ENCODE measurements around the gene ZNF460.

ZNF460 gene

DNA sequence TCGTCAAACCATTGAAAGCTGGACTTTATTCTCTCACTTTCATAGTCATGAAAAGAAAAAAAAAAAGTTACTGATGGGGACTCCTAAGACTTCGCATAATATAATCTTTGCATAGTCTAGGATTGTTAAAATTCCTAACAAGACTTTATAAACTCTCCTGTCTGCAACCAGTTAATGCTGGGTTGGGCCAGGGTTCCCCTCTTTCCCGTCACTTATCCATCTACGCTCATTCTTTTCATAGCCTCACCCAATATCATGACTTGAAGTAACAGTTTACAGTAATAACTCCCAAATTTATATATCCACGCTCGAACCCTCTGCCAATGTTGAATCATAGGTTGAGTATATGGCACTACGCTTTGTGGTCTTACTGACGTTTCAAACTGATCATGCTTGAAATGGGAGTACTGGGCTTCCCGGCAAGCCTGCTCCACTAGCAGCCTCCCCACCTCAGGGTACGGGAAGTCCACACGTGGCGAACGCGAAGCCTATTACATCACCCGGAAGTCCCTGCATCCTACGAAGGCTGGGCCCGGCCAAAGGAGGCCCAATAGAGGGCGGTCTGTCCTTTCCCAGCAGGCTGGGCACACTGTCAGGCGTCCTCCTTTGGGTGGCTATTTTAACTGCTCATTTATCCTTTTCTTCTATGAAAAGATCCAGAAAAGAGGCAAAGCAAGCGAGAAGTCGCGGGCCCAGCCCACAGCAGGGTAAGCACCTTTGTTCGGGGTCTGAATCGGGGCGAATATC, 694 bp upstream of the ZNF460 start:
- H3K4me3 ChIP-seq (ENCODE audit: low read depth, low read length): peak overlapping the region; percentile 87
- DNase-seq (ENCODE audit: low read depth): peak; percentile 94
- TF ChIP-seq, protein P1, sequence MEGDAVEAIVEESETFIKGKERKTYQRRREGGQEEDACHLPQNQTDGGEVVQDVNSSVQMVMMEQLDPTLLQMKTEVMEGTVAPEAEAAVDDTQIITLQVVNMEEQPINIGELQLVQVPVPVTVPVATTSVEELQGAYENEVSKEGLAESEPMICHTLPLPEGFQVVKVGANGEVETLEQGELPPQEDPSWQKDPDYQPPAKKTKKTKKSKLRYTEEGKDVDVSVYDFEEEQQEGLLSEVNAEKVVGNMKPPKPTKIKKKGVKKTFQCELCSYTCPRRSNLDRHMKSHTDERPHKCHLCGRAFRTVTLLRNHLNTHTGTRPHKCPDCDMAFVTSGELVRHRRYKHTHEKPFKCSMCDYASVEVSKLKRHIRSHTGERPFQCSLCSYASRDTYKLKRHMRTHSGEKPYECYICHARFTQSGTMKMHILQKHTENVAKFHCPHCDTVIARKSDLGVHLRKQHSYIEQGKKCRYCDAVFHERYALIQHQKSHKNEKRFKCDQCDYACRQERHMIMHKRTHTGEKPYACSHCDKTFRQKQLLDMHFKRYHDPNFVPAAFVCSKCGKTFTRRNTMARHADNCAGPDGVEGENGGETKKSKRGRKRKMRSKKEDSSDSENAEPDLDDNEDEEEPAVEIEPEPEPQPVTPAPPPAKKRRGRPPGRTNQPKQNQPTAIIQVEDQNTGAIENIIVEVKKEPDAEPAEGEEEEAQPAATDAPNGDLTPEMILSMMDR (IDR thresholded peaks at IDR 0.05; ENCODE audit: control insufficient read depth, extremely low read depth, insufficient read depth): peak; percentile 54

GRCh38 chr19:57280962-57281400, 696 bp downstream of the ZNF460 start:
- no peak for DNase-seq (ENCODE audit: low read depth)
- peak overlapping the region; percentile 87 for H3K4me3 ChIP-seq (ENCODE audit: low read depth, low read length)
- TF ChIP-seq, protein P1 (IDR thresholded peaks at IDR 0.05; ENCODE audit: control insufficient read depth, extremely low read depth, insufficient read depth): no peak

- DNase-seq (ENCODE audit: low read depth): no peak
- H3K4me3 ChIP-seq (ENCODE audit: low read depth, low read length): peak overlapping the region; percentile 87
- TF ChIP-seq, protein P1 (IDR thresholded peaks at IDR 0.05; ENCODE audit: control insufficient read depth, extremely low read depth, insufficient read depth): no peak
These were observed 1.8 kb downstream of the ZNF460 start for GRCh38 chr19:57282011-57282643.

DNA sequence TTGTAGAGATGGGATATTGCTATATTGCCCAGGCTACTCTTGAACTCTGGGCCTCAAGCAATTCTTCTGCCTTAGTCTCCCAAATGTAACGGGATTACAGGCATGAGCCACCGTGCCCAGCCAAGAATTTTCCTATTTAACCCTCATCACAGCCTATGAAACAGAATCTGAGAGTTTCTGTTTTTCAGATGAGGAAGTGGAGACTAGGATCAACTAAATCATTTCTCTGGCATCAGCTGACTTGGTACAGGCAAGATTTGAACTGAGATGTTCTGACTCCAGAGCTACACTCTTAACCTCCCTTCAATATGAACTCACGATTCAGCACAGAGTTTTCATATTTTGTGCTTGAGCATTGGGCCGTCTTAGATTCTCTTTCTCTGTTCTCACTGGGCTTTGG, 8.1 kb downstream of the ZNF460 start:
- no peak overlapping the region for H3K4me3 ChIP-seq (ENCODE audit: low read depth, low read length)
- DNase-seq (ENCODE audit: low read depth): no peak
- TF ChIP-seq, protein P1 (IDR thresholded peaks at IDR 0.05; ENCODE audit: control insufficient read depth, extremely low read depth, insufficient read depth): no peak

- no peak overlapping the region for H3K4me3 ChIP-seq (ENCODE audit: low read depth, low read length)
- TF ChIP-seq, protein P1 (IDR thresholded peaks at IDR 0.05; ENCODE audit: control insufficient read depth, extremely low read depth, insufficient read depth): no peak
- DNase-seq (ENCODE audit: low read depth): no peak
These were observed 10.7 kb downstream of the ZNF460 start for GRCh38 chr19:57290970-57291369.

DNA sequence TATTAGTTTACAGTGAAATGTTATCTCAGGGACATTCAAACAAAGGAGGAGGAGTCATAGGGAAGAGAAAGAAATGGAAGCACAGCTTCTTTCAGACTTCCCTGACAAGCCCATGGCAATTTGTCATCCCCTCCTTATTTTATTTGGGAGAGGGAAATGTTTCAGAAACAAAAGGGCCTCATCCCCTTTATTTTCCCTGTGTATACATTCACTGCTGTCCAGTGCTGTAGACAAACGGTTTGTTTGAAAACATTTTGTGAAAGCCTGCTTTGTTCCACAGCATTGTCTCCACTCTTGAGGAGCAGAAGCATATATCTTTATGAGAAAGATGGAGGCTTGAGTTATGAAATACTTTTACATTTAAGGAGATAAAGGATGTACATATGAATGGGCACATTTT, 12.3 kb downstream of the ZNF460 start:
- TF ChIP-seq, protein P1 (IDR thresholded peaks at IDR 0.05; ENCODE audit: control insufficient read depth, extremely low read depth, insufficient read depth): no peak
- no peak overlapping the region for H3K4me3 ChIP-seq (ENCODE audit: low read depth, low read length)
- no peak for DNase-seq (ENCODE audit: low read depth)
